SK-N-SH (cell line): ENCODE data around the gene WASHC3. TPM values are rescaled to one million over a fixed set of nuclear protein-coding genes. Genes with fewer than 3 reads are reported as not detected.

ENCODE experiments used
- CTCF ChIA-PET: fragments of 300-600, 350-600 bp; formaldehyde crosslinking; extraction: SDS; loops from one replicate; lab custom pipeline; 2021; lab: Yijun Ruan, JAX
- POLR2A ChIA-PET: fragments of 350-600 bp; sonication (Branson Sonifier 250); formaldehyde crosslinking; extraction: SDS; loops from one replicate; lab custom pipeline; 2020; ENCODE audit warnings: antibody characterized with exemption, inconsistent platforms; lab: Yijun Ruan, JAX
- DNase-seq: peaks from one replicate; pipeline ENCODE4 v3.0.0; 2012
- H2AFZ ChIP-seq: fragments of 200-600 bp; sonication (generic); 2 replicates; pipeline ENCODE4 v1.8.1; 2016; ENCODE audit warnings: antibody characterized with exemption, mild to moderate bottlenecking, low read depth
- H3F3A ChIP-seq: fragments of 200-600 bp; sonication (generic); replicated peaks from 2 replicates; pipeline ENCODE3; 2016; ENCODE audit warnings: antibody characterized with exemption, mild to moderate bottlenecking; ENCODE audit not compliant: insufficient read depth
- H3K27ac ChIP-seq, 2 experiments: fragments of 200-500 bp in 1 of 2; fragments of 200-600 bp in 1 of 2; sonication (Bioruptor generic) in 1 of 2; sonication (generic), shearing (Covaris generic) in 1 of 2; 2 replicates each; pipeline versions ENCODE4 v1.5.1 to v1.6.1; 2014 to 2016; ENCODE audit warnings: low read depth in 2 of 2, inconsistent platforms in 1 of 2, low read length in 1 of 2, mild to moderate bottlenecking in 1 of 2, mixed read lengths in 1 of 2
- H3K27me3 ChIP-seq: fragments of 200-600 bp; sonication (generic), shearing (Covaris generic); 2 replicates; pipeline ENCODE4 v1.6.1; 2016; ENCODE audit warnings: mixed run types; ENCODE audit not compliant: insufficient read depth
- H3K36me3 ChIP-seq, 2 experiments: fragments of 200-500 bp in 1 of 2; fragments of 200-600 bp in 1 of 2; sonication (Bioruptor generic) in 1 of 2; sonication (generic) in 1 of 2; replicated peaks in 1 of 2; 2 replicates each; pipeline versions ENCODE3 to v1.5.1; 2014 to 2016; ENCODE audit warnings: low read length in 1 of 2, mild to moderate bottlenecking in 1 of 2; ENCODE audit not compliant: insufficient read depth in 2 of 2, control insufficient read depth in 1 of 2
- H3K4me1 ChIP-seq, 2 experiments: fragments of 200-500 bp in 1 of 2; fragments of 200-600 bp in 1 of 2; sonication (Bioruptor generic) in 1 of 2; sonication (generic), shearing (Covaris generic) in 1 of 2; 2 replicates each; pipeline versions ENCODE4 v1.5.1 to v1.6.1; 2014 to 2016; ENCODE audit warnings: low read depth in 1 of 2, low read length in 1 of 2, mixed run types in 1 of 2; ENCODE audit not compliant: insufficient read depth in 2 of 2, control insufficient read depth in 1 of 2
- H3K4me2 ChIP-seq: fragments of 200-600 bp; sonication (generic), shearing (Covaris generic); 2 replicates; pipeline ENCODE4 v1.6.1; 2017; ENCODE audit warnings: mixed run types
- H3K4me3 ChIP-seq, 2 experiments: fragments of 200-500 bp in 1 of 2; fragments of 200-600 bp in 1 of 2; sonication (Bioruptor generic) in 1 of 2; sonication (generic), shearing (Covaris generic) in 1 of 2; 2 replicates each; pipeline versions ENCODE4 v1.5.1 to v1.8.1; 2014 to 2016; ENCODE audit warnings: low read depth in 2 of 2, inconsistent platforms in 1 of 2, low read length in 1 of 2, mild to moderate bottlenecking in 1 of 2, mixed read lengths in 1 of 2, moderate library complexity in 1 of 2
- H3K79me2 ChIP-seq: fragments of 200-600 bp; sonication (generic); 2 replicates; pipeline ENCODE4 v1.8.1; 2017; ENCODE audit warnings: mild to moderate bottlenecking; ENCODE audit not compliant: insufficient read depth
- H3K9ac ChIP-seq: fragments of 200-600 bp; sonication (generic); 2 replicates; pipeline ENCODE4 v1.6.1; 2017; ENCODE audit warnings: mixed run types
- H3K9me2 ChIP-seq: fragments of 200-600 bp; sonication (generic); 2 replicates; pipeline ENCODE4 v1.6.1; 2017; ENCODE audit warnings: mixed run types
- H3K9me3 ChIP-seq: fragments of 200-600 bp; sonication (generic); 2 replicates; pipeline ENCODE4 v1.6.1; 2017; ENCODE audit warnings: mixed run types, mild to moderate bottlenecking, moderate library complexity
- H4K20me1 ChIP-seq: fragments of 200-600 bp; sonication (generic); 2 replicates; pipeline ENCODE4 v1.6.1; 2017; ENCODE audit warnings: mild to moderate bottlenecking, mixed run types; ENCODE audit not compliant: insufficient read depth
- CHD2 ChIP-seq: fragments of 150-350 bp; IDR thresholded peaks from 2 replicates; pipeline ENCODE4 v1.6.1; 2018; ENCODE audit warnings: low read length; ENCODE audit not compliant: partially characterized antibody
- CTCF ChIP-seq: fragments of 200-600 bp; sonication (generic); IDR thresholded peaks from 2 replicates; pipeline ENCODE4 v1.6.1; 2017; ENCODE audit warnings: antibody characterized with exemption, mild to moderate bottlenecking, moderate library complexity
- ELF1 ChIP-seq: IDR thresholded peaks from 2 replicates; pipeline ENCODE4 v1.4.0; 2012
- EP300 ChIP-seq, 2 experiments: IDR thresholded peaks; 2 replicates each; pipeline versions ENCODE4 v1.4.0 to v1.6.1; 2012; ENCODE audit warnings: borderline replicate concordance in 1 of 2, low read depth in 1 of 2, low read length in 1 of 2
- FOSL2 ChIP-seq: IDR thresholded peaks from 2 replicates; pipeline ENCODE4 v1.4.0; 2012; ENCODE audit warnings: low read depth, mild to moderate bottlenecking, moderate library complexity, borderline replicate concordance
- FOXJ3 ChIP-seq: sonication (generic); formaldehyde crosslinking; IDR thresholded peaks from 2 replicates; pipeline ENCODE4 v1.5.1; 2020; ENCODE audit warnings: mild to moderate bottlenecking, missing genetic modification reagents
- FOXM1 ChIP-seq: IDR thresholded peaks from 2 replicates; pipeline ENCODE4 v1.4.0; 2012; ENCODE audit warnings: low read depth, mild to moderate bottlenecking
- GABPA ChIP-seq: IDR thresholded peaks from 2 replicates; pipeline ENCODE4 v1.4.0; 2012; ENCODE audit warnings: low read depth, mild to moderate bottlenecking
- MEF2A ChIP-seq: IDR thresholded peaks from 2 replicates; pipeline ENCODE4 v1.4.0; 2012; ENCODE audit warnings: low read depth, borderline replicate concordance
- NFIC ChIP-seq: IDR thresholded peaks from 2 replicates; pipeline ENCODE4 v1.4.0; 2012; ENCODE audit warnings: borderline replicate concordance
- NRF1 ChIP-seq: IDR thresholded peaks from 2 replicates; pipeline ENCODE4 v1.6.1; 2012; ENCODE audit warnings: low read depth, mild to moderate bottlenecking, low read length
- PBX3 ChIP-seq: IDR thresholded peaks from 2 replicates; pipeline ENCODE4; 2012
- POLR2AphosphoS5 ChIP-seq: IDR thresholded peaks from 2 replicates; pipeline ENCODE4 v1.6.1; 2012; ENCODE audit warnings: low read depth, low read length
- RAD21 ChIP-seq: IDR thresholded peaks from 2 replicates; pipeline ENCODE4 v1.6.1; 2012; ENCODE audit warnings: mild to moderate bottlenecking, low read length
- RCOR1 ChIP-seq: fragments of 150-350 bp; IDR thresholded peaks from 2 replicates; pipeline ENCODE4 v1.6.1; 2017; ENCODE audit warnings: antibody characterized with exemption, low read length
- RXRA ChIP-seq: IDR thresholded peaks from 2 replicates; pipeline ENCODE4 v1.4.0; 2012; ENCODE audit warnings: low read depth, mild to moderate bottlenecking, borderline replicate concordance
- TAF1 ChIP-seq: IDR thresholded peaks from 2 replicates; pipeline ENCODE4 v1.6.1; 2012; ENCODE audit warnings: low read depth, mild to moderate bottlenecking, low read length, moderate library complexity, borderline replicate concordance
- TCF12 ChIP-seq: IDR thresholded peaks from 2 replicates; pipeline ENCODE4 v1.4.0; 2012
- TEAD4 ChIP-seq: IDR thresholded peaks from 2 replicates; pipeline ENCODE4 v1.4.0; 2012; ENCODE audit warnings: mild to moderate bottlenecking, borderline replicate concordance; ENCODE audit not compliant: insufficient read depth
- USF1 ChIP-seq: IDR thresholded peaks from 2 replicates; pipeline ENCODE4 v1.4.0; 2012; ENCODE audit warnings: low read depth, borderline replicate concordance
- USF2 ChIP-seq: fragments of 150-350 bp; IDR thresholded peaks from 2 replicates; pipeline ENCODE4 v1.6.1; 2017; ENCODE audit warnings: antibody characterized with exemption, low read length, low read depth, borderline replicate concordance
- WGBS: methylation state at CpG from one replicate; pipeline ENCODE4 v1.1.6; 2017; ENCODE audit warnings: low lambda C conversion rate; 5-methylcytosine and 5-hydroxymethylcytosine counted together
- polyA plus RNA-seq, 3 experiments: library from polyadenylated mRNA; depleted of rRNA; stranded (reverse); fragments of >200 nt; gene quantifications; 2 replicates each; pipeline ENCODE4 v1.2.3, GENCODE V29; 2012

Gene WASHC3
- polyA plus RNA-seq, 1 of the 3 experiments (the other 2 are of a cell fraction): 28.5 TPM

GRCh38 chr12:102024765-102025164, 37.0 kb downstream of the WASHC3 start:
- H3K36me3 ChIP-seq: peaks cover 5 to 30% of the 10 kb centered on the region in 2 experiments
- no peak overlapping the region for H2AFZ ChIP-seq
- ChIA-PET CTCF (no interaction called here), POLR2A (no interaction called here)
- no peaks in the 10 kb centered on the region for H3F3A ChIP-seq
- H3K27me3 ChIP-seq: no peaks in the 10 kb centered on the region
- no peak overlapping the region for H3K9ac ChIP-seq
- H3K4me3 ChIP-seq: no peak overlapping the region
- H3K9me2 ChIP-seq: no peaks in the 10 kb centered on the region
- no peak overlapping the region for H3K4me2 ChIP-seq
- no peaks in the 10 kb centered on the region for H3K9me3 ChIP-seq
- TF ChIP-seq CHD2: no peak
- no peak for TF ChIP-seq FOXJ3
- no peak for TF ChIP-seq CTCF
- peak; percentile 49; the same call in 1 of the 2 replicates for TF ChIP-seq TCF12
- no peak for TF ChIP-seq TAF1
- no peak for TF ChIP-seq EP300 (IDR thresholded peaks at IDR 0.05; ENCODE audit: borderline replicate concordance in 1 of 2, low read depth in 1 of 2, low read length in 1 of 2)
- no peak for TF ChIP-seq TEAD4
- TF ChIP-seq RAD21: no peak
- TF ChIP-seq RCOR1: no peak
- TF ChIP-seq RXRA: no peak
- TF ChIP-seq NRF1: no peak
- TF ChIP-seq FOXM1: no peak
- no peak for TF ChIP-seq GABPA
- TF ChIP-seq FOSL2: no peak
- TF ChIP-seq ELF1: no peak
- TF ChIP-seq POLR2AphosphoS5: no peak
- TF ChIP-seq NFIC: peak; percentile 76
- no peak for TF ChIP-seq MEF2A
- peak; percentile 39; the same call in 1 of the 2 replicates for TF ChIP-seq PBX3
- TF ChIP-seq USF1: no peak
- TF ChIP-seq USF2: no peak
- H3K27ac ChIP-seq: no peak overlapping the region; a peak in 1 of 4 replicates
- no peaks in the 10 kb centered on the region; a peak in 1 of 4 replicates for H3K4me1 ChIP-seq
- no peaks in the 10 kb centered on the region for H4K20me1 ChIP-seq
- no peaks in the 10 kb centered on the region for H3K79me2 ChIP-seq
- 27% methylated on average over 2 of the region's 2 CpGs for WGBS
- no peak for DNase-seq
